CD4-positive, alpha-beta T cell treated with Interleukin-17A for 1 hour (primary cell): ENCODE data around the gene CABP4.
A peak's percentile ranks its signal among the peaks of the same experiment; 100 is the strongest.

Source experiments
- DNase-seq: peaks from one replicate; pipeline ENCODE4 v3.0.0-alpha.2; 2020

CABP4 gene

DNA sequence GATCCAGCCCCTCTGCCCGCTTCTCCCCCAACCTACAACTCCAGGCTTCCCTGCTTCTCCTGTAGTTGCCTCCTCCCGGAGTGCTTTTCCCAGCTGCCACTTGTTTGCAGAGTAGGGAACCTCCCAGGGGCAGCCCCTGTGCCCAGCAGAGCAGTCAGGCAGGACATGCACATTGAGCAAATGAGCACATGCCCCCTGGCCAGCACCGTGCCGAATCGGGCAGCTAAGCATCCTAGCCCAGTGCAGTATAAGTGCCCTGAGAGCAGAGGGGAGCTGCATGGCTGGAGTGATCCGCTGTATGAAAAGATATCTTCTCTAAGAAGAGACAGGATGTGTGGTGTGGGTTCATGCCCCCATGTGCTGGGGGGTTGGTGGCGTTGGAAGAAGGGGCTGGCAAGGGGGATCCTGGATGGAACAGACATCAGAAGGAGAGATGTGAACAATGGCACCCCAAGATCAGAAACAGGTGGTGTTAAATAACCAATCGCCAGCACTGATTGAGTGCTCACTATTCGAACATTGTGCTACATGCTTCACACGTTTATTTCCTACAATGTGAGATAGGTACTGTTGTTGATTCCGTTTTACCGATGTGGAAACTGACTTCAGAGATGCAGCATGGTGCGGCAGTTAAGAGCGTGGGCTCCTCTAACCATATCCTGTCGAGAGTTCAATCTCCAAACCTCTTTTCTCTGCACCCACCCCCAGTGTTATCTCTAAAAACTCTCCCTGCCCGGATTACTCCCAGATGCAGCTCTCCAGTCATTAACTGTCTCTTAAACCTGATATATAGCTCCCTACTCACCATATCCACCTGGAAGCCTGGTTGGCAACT is 28.9 kb downstream of the CABP4 start:
- DNase-seq: peak; percentile 70

DNA sequence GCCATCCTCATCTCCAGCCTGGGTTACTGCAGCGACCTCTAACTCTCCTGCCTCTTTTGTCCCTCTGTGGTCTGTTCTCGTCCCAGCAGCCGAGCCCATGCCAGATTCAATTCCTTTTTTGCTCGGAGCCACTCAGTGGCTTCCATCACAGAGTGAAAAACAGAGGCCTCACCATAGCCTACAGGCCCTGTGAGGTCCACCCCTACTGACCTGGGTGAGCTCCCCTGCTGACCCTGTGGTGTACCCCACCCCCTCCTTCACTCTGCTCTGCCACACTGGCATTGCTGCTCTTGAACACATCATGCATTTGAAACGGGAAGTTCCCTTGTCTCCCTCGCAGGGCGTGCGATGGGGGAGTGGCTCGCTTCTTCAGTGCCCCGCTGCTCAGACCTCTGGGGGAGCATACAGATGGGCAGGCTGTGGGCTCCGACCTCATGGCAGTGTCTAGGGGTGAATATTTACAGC is 29.7 kb downstream of the CABP4 start:
- peak; percentile 73 for DNase-seq

DNA sequence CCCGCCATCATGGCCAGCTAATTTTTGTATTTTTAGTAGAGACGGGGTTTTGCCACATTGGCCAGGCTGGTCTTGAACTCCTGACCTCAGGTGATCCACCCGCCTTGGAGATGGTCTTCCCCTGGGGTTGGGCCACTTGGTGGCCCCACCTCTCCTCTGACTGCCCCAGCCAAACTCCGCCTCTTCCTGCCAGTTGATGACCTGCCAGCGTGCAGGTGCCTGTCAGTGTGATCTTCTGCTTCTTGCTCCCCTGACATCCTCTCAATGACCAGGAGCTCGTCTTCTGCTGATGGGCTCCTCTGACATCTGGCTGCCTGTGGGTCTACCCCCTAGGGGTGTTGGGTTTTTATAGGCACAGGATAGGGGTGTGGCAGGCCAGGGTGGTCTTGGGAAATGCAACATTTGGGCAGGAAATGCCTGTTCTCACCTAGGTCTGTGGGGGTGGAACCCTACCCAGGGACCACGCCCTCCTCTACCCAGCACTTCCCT is 30.8 kb downstream of the CABP4 start:
- peak; percentile 83 for DNase-seq

DNA sequence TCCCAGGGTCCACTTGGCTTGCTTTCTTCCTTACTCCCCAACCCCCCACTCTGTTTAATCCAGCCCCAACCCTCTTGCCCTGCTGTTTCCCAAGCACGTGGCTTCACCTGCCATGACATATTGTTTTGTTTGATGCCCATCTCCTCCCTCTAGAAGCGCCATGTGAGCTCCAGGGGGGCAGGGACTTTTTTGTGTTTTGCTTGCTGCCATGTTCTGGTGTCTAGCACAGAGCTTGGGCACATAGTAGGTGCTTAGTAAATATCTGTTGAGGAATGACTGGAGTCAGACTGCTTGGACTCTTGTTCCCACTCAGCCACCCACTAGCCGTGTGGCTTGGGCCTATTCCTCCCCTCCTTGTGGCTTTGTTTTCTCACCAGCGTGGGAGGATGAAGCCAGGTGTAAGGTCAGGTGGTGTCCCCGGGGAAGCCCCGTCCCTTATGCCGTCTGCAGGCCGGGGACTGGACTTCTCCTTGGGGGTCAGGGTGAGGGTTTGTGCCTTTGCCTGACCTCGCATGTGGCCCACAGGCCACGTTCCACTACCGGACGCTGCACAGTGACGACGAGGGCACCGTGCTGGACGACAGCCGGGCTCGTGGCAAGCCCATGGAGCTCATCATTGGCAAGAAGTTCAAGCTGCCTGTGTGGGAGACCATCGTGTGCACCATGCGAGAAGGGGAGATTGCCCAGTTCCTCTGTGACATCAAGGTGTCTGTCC is 31.5 kb downstream of the CABP4 start:
- DNase-seq: peak; percentile 51

DNA sequence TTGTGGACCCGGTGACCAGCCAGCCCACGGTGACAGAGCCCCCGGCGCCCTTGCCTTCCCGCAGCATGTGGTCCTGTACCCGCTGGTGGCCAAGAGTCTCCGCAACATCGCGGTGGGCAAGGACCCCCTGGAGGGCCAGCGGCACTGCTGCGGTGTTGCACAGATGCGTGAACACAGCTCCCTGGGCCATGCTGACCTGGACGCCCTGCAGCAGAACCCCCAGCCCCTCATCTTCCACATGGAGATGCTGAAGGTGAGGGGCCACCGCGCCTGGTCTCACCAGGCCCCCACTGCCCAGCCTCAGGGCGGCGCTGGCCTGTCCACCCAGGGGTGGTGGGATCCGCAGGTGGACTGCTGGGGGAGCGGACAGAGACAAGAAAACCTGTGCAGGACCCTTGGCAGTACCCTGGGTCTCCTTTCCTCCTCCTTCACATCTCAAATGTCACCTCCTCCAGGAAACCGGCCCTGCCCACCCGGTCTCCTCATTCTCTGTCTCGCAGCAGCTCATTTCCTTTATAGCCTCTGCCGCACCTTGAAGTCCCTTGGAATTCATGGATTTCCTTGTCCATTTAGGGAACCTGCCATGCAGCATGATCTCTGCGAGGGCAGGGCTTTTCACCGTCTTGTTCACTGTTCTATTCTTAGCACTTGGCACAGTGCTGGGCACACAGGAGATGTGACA is 34.2 kb downstream of the CABP4 start:
- no peak for DNase-seq

DNA sequence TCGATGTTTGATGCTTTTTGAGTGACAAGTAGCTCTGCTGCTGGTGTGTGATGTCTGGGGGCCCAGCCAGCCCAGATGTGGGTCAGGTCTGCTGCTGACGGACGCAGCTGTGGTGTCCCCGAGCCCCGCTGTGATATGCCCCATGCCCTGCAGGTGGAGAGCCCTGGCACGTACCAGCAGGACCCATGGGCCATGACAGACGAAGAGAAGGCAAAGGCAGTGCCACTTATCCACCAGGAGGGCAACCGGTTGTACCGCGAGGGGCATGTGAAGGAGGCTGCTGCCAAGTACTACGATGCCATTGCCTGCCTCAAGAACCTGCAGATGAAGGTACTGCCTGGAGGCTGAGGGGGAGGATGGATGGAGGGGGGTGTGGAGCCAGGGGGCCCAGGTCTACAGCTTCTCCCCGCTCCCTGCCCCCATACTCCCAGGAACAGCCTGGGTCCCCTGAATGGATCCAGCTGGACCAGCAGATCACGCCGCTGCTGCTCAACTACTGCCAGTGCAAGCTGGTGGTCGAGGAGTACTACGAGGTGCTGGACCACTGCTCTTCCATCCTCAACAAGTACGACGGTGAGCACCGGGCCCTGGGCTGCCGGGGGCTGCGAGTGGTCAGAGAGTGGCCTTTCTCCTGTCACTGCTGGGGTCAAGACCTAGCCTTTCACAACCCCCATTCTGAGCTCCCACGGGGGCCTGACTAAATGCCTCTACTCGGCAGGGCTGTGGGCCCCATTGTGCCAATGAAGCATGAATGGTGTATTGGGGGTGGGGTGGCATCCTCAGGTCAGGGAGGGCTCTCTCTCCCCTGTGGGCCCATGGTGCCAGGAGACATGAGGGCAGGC is 35.0 kb downstream of the CABP4 start:
- no peak for DNase-seq

DNA sequence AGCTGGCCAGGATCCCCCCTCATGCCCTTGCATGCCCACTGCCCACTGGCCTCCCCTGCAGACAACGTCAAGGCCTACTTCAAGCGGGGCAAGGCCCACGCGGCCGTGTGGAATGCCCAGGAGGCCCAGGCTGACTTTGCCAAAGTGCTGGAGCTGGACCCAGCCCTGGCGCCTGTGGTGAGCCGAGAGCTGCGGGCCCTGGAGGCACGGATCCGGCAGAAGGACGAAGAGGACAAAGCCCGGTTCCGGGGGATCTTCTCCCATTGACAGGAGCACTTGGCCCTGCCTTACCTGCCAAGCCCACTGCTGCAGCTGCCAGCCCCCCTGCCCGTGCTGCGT is 35.5 kb downstream of the CABP4 start:
- no peak for DNase-seq

DNA sequence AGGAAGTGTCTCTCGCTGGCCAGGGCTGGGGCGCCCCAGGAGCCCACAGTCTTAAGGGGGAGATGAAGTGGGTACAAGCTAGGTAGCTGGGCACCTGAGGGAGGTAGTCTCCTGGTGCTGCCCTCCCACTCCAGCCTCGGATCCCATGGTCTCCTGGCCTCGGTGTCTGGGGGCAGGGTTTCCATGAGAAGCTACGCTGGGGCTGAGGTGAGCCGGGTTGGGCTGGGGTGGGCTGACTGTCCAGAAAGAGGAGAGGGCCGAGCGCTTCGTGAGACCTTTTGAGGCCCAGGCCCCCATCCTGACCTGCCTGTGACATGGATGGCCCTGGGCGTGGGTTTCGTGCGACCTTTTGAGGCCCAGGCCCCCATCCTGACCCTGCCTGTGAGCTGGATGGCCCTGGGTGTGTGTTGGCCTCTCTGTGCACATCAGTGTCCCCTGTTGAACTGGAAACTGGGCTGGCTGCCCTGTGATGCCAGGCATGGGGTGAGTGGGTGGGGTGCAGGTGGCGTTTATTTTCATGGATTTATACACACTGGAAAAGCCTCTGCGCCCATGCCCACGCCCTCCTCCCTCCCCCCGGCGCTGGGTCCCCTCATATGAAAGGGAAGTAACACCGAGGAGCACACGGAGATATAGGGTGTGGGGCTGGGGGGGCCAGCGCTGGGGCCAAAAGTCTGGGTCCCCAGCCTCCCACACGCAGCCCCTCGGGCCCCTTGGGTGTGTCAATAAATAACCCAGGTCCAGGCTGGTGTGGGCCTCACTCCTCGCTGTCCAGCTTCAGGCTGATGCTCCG is 36.3 kb downstream of the CABP4 start:
- DNase-seq: no peak

DNA sequence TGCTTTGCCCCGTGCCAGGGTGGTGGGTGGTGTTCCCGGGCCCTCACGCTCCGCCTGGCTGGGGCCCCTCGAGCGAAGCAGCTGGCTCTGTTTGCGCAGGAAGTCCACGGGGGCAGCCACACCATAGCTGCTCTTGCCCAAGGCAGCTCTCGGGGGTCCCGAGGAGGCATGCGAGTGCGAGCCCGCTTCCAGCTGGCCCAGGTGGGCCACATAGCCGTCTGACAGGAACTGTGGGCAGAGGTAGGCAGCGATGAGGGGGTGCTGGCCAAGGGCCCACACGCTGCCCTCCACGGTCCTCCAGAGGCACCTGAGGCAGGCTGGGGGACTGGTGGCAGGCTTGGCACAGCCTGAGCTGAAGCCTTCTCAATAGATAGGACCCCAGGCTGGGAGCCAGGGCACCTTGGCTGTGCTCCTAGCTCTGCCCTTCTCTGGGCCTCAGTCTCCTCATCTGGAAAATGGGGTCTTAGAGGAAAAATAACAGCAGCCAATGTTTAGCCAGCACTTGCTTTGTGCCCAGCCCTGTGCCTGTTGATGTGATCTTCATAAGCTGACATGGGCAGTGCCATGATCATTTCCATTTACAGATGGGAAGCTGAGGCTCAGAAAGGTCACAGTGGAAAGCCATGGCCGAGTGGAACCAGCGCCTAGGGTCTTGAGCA is 37.0 kb downstream of the CABP4 start:
- DNase-seq: no peak

DNA sequence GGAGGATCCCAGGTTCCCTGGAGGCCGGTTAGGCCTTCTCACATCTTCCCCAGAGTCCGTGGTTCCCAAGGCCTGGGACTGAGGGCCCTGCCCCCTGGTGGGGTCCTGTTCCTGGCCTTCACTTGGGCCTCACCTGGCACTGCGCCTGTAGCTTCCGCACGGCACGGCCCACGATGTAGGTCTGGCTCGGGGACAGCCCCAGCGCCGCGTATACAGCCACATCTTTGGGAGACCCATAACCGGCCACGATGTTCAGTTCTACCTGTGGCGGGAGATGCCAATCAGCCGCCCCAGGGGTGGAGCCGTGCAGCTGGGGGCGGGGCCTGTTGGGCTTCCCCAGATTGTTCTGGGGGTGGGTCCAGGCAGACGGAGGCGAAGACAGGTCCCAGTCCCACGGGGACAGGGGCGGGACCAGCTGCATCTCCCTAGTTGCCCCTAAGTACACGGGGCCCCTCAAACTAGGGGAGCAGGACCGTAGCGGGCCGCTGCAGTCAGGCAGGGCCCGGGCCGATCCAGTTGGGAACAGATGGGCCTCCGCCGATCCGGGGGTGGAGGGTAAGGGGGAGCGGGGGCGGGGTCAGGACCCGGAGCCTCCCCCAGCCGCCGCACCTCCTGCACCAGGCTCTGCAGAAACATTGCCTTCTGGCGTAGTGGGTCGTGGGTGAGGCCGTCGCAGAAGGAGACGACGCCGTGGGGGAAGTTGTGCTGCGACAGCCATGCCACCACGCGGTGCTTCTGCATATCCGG is 37.8 kb downstream of the CABP4 start:
- peak; percentile 25 for DNase-seq

DNA sequence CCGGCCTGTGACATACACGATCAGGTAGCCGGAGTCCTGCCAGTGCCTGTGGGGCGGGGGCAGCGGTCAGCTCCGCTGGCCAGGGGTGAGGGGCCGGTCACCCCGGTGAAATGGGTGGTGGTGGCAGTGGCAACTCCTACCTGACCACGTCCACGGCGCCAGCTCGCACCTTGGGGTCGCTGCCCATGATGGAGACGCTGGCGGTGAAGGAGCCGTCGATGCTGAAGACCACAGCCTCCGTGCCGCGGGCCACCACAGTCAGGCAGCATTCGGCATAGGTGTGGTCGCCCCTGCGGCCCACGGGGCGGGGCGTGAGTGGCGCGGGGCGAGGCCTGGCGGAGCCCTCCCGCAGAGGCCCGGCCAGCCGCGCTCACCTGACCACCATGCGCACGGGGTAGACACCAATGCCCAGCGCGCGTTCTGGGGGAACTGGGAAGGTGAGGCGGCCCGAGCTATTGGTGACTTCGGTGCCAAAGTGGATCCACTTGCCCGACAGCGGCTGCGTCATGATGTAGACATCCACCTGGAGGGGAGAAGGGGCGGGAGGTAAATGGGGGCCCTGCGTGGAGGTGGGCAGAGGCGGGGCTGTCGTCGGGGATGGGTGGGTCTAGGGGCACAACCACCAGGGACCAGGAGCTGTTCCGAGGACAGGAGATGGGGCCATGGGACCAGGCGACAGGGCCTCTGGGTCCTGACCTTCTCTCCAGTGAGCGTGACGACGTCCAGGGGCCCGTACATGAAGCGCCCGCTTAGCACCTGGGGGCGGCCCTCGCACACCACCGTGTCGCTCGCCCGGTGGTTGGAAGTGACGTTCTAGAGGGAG is 38.6 kb downstream of the CABP4 start:
- DNase-seq: no peak

DNA sequence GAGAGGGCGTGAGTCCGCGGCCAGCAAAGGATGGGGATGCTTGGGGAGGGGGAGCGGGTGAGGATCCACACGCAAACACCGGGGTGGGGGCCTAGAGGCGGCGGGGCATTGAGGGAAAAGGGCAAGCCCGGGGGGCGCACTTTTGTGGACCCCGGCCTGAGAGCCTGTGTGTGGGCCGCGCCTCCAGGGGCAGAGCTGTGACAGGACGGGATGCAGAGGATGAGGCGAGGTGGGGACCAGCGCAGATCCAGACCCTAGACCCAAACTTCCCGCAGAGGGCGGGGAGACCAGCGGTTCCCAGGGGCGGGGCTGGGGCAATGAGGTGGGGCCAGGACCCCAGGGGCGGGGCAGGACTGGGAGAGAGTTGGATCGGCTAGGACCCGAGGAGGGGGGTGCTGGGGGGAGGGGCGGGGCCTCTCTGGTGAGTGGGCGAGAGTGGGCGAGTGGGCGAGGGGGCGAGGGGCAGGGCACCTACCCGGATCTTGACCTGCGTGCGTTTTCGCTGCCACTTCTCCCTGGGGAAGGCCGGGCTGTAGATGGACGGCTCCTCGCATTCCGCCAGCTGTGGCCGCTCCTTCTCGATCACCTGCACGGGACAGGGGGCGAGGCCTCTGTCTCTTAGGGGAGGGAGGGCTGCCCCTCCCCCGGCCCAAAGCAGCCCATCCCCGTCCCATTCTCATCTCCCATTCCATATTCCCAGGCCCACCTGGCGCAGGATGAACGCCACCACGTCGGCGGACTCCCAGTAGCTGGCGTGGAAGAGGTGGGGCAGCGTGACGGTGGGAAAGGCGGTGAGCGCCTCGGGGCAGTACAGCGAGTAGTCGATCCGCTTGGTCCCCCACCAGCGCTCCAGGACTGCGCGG is 39.4 kb downstream of the CABP4 start:
- no peak for DNase-seq

DNA sequence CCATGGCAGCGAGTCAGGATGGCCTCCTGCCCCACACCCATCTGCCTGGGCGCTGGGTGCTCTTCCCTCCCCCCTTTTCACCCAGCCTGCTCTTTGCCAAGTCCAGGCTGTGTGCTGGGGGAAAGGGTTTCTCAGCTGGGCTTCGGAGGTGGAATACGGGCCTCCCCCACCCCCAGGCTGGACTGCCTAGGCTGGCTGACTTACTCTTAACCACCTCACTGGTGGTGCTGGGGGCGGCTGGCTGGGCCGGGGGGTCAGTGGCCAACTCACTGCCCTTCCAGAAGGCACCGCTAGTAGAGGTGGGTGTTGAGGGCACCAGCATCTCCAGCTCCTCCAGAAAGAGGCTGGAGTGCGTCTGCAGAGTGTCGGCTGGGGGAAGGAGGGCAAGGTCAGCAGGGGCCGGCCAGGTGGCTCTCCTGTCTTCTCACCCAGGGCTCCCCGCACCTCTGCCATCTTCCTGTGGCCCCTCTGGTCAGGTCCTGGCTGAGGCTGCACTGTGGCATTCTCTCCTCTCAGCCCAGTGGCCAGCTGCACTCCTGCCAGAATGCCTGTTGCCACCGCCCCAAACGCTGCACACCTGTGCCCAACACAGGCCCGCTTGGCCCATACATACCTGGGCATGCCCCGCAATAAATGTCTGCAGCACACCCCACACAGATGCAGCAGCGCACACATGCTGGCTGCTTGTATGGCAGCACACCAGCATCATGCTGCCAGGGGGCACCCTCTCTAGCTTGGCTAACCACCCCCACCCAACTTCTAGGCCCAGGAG is 40.3 kb downstream of the CABP4 start:
- no peak for DNase-seq

DNA sequence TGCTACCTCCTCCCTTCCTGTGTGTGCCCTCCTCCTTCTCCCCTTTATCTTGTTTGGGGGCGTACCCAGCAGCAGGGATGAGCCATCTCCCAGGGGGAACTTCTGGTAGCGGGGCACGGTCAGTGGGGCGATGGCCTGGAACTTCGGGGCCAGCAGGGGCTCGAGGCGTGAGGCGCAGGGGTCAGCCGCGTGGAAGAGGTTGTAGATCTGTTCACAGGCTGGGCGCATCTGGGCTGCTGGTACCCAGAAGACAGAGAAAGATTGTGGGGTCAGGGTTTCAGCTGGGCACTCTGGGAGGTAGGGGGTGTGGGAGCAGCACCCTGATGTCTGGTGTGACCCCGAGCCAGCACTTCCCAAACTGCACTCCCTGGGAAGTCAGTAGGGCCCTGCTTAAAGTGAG is 41.0 kb downstream of the CABP4 start:
- no peak for DNase-seq

DNA sequence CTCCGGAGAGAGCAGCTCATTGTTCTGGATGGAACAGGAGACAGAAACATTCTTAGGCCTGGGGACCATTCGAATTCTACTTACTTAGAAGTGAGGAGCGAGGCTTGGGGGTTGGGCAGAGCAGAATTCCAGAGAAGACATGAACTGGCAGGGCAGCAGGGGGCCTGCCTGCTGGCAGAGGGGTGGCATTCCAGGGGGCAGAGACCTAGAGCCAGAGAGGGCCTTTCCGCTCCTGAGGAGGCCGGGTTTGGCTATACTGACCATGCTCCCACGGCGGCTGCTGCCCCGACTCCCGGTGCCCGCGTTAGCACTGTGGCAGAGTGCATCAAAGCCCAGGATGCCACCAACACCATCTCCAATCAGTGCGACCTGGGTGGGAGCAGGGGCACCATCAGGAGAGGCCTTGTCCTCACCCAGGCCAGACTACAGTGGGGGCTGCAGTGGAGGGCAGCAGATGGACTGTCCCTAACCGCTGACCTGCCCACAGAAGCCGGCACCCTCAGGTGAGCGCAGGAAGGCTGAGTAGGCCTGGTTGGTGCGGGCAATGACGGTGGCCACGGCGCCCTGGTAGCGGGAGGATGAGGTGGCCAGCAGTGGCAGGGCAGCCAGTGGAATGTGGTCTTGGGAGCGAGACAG is 42.6 kb downstream of the CABP4 start:
- DNase-seq: no peak

DNA sequence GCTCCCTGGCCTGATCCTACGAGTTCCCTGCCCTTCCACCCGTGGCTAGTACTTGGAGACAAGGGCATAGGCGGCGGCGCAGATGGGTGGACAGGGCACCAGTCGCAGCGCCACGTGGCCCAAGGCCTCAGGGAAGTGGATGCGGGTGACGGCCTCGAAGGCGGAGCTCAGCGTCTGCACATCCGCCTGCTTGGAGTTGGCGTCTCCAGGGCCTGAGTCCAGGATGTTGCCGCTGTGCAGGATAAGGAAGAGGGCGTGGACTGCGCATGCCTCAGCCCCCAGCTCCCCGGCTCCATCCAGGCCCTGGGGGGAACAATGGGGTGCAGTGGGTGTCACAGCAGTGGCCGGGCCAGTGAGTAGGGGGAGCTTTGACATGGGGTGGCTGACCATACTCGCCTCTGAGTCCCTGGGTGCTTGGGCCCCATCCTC is 43.4 kb downstream of the CABP4 start:
- no peak for DNase-seq

DNA sequence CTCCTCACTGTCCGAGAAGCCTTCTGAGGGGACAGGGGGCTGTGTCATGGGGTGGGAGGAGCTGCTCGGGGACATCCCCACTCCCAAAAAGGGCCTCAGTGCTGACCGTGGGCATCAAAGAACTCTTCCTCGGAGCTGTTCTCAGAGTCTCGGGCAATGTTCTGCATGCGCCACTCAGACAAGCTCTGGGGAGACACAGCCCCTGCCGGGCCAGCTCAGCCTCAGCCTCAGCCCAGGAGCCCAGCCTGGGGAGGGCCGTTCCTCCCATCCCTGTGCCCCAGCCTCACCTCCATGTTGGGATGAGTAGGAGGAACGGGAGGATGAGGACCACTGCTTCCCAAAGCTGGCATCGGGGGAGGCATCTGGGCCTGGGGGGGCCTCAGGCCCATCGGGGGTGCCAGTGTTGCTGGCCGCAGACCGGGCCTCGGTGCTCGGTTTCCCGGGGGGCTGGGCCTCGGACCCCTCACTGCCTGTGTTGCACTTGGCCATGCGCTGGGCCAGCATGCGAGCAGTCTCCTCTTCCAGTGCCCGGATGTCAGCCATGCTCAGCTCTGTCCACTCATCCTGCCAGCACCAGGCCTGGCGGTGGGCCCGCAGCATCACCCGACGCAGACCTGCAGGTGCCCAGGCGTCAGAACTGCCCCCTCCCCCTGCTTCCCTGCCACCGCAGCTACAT is 44.8 kb downstream of the CABP4 start:
- DNase-seq: no peak
